ENCODE measurements around the gene LHFPL4. TPM values are rescaled to one million over a fixed set of nuclear protein-coding genes. Genes with fewer than 3 reads are reported as not detected.
A peak's percentile ranks its signal among the peaks of the same experiment; 100 is the strongest.

LHFPL4 gene
- total and polyA plus RNA-seq, 2 of the 8 experiments (the other 6 are each of a cell fraction or from before 2014, with no cell fraction given): 5.0 to 16.9 TPM

GRCh38 chr3:9552252-9552999, 1.2 kb downstream of the LHFPL4 start (continued):
- TF ChIP-seq, protein P1, sequence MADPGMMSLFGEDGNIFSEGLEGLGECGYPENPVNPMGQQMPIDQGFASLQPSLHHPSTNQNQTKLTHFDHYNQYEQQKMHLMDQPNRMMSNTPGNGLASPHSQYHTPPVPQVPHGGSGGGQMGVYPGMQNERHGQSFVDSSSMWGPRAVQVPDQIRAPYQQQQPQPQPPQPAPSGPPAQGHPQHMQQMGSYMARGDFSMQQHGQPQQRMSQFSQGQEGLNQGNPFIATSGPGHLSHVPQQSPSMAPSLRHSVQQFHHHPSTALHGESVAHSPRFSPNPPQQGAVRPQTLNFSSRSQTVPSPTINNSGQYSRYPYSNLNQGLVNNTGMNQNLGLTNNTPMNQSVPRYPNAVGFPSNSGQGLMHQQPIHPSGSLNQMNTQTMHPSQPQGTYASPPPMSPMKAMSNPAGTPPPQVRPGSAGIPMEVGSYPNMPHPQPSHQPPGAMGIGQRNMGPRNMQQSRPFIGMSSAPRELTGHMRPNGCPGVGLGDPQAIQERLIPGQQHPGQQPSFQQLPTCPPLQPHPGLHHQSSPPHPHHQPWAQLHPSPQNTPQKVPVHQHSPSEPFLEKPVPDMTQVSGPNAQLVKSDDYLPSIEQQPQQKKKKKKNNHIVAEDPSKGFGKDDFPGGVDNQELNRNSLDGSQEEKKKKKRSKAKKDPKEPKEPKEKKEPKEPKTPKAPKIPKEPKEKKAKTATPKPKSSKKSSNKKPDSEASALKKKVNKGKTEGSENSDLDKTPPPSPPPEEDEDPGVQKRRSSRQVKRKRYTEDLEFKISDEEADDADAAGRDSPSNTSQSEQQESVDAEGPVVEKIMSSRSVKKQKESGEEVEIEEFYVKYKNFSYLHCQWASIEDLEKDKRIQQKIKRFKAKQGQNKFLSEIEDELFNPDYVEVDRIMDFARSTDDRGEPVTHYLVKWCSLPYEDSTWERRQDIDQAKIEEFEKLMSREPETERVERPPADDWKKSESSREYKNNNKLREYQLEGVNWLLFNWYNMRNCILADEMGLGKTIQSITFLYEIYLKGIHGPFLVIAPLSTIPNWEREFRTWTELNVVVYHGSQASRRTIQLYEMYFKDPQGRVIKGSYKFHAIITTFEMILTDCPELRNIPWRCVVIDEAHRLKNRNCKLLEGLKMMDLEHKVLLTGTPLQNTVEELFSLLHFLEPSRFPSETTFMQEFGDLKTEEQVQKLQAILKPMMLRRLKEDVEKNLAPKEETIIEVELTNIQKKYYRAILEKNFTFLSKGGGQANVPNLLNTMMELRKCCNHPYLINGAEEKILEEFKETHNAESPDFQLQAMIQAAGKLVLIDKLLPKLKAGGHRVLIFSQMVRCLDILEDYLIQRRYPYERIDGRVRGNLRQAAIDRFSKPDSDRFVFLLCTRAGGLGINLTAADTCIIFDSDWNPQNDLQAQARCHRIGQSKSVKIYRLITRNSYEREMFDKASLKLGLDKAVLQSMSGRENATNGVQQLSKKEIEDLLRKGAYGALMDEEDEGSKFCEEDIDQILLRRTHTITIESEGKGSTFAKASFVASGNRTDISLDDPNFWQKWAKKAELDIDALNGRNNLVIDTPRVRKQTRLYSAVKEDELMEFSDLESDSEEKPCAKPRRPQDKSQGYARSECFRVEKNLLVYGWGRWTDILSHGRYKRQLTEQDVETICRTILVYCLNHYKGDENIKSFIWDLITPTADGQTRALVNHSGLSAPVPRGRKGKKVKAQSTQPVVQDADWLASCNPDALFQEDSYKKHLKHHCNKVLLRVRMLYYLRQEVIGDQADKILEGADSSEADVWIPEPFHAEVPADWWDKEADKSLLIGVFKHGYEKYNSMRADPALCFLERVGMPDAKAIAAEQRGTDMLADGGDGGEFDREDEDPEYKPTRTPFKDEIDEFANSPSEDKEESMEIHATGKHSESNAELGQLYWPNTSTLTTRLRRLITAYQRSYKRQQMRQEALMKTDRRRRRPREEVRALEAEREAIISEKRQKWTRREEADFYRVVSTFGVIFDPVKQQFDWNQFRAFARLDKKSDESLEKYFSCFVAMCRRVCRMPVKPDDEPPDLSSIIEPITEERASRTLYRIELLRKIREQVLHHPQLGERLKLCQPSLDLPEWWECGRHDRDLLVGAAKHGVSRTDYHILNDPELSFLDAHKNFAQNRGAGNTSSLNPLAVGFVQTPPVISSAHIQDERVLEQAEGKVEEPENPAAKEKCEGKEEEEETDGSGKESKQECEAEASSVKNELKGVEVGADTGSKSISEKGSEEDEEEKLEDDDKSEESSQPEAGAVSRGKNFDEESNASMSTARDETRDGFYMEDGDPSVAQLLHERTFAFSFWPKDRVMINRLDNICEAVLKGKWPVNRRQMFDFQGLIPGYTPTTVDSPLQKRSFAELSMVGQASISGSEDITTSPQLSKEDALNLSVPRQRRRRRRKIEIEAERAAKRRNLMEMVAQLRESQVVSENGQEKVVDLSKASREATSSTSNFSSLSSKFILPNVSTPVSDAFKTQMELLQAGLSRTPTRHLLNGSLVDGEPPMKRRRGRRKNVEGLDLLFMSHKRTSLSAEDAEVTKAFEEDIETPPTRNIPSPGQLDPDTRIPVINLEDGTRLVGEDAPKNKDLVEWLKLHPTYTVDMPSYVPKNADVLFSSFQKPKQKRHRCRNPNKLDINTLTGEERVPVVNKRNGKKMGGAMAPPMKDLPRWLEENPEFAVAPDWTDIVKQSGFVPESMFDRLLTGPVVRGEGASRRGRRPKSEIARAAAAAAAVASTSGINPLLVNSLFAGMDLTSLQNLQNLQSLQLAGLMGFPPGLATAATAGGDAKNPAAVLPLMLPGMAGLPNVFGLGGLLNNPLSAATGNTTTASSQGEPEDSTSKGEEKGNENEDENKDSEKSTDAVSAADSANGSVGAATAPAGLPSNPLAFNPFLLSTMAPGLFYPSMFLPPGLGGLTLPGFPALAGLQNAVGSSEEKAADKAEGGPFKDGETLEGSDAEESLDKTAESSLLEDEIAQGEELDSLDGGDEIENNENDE (IDR thresholded peaks at IDR 0.05; ENCODE audit: insufficient replicate concordance, low read length): no peak
- no peak; the same call in 1 of the 2 replicates for TF ChIP-seq CREB1 (IDR thresholded peaks at IDR 0.05)
- TF ChIP-seq BACH1 (IDR thresholded peaks at IDR 0.05; ENCODE audit: low read length): peak; percentile 35; the same call in 1 of the 2 replicates
- no peak; the same call in 1 of the 2 replicates for TF ChIP-seq RBBP5 (IDR thresholded peaks at IDR 0.05; ENCODE audit: borderline replicate concordance, low read depth, low read length)
- peak; percentile 68 for TF ChIP-seq CTBP2 (IDR thresholded peaks at IDR 0.05; ENCODE audit: borderline replicate concordance, insufficient read depth, insufficient read length, low read length)
- no peak for TF ChIP-seq MAFK (IDR thresholded peaks at IDR 0.05; ENCODE audit: low read depth, low read length)
- no peak for TF ChIP-seq RXRA (IDR thresholded peaks at IDR 0.05; ENCODE audit: insufficient read depth, low read depth, low read length)
- TF ChIP-seq EP300 (IDR thresholded peaks at IDR 0.05; ENCODE audit: borderline replicate concordance in 1 of 2, low read depth in 2 of 2, low read length in 2 of 2): no peak
- no peak for TF ChIP-seq SP2 (IDR thresholded peaks at IDR 0.05; ENCODE audit: low read length)
- no peak for TF ChIP-seq EZH2 (IDR thresholded peaks at IDR 0.05; ENCODE audit: low read depth, low read length, severe bottlenecking)

Measured in H1 (cell line).